Measurements from ENCODE around the gene TMIGD3.

DNA sequence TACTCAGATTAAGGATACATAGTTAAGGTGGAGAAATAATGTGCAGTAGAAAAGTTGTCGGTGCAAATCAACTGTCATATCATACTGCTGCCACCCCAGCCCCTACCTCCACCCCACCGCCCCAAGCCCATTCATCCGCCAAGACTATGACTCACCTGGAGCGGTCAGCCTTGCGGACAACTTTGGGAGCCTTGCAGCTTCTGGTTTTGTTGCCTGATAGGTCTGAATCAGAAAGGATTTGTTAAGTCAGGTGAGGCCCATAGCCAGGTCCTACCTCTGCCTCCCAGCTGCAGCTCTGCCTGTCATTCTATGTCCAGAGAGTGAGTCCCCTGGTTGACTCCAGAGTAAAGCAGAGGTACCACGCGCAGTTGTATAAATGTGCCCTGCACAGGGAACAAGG is 17.0 kb downstream of the TMIGD3 start:
- TF ChIP-seq POLR2A (IDR thresholded peaks at IDR 0.05): no peak
- TF ChIP-seq, protein P1, sequence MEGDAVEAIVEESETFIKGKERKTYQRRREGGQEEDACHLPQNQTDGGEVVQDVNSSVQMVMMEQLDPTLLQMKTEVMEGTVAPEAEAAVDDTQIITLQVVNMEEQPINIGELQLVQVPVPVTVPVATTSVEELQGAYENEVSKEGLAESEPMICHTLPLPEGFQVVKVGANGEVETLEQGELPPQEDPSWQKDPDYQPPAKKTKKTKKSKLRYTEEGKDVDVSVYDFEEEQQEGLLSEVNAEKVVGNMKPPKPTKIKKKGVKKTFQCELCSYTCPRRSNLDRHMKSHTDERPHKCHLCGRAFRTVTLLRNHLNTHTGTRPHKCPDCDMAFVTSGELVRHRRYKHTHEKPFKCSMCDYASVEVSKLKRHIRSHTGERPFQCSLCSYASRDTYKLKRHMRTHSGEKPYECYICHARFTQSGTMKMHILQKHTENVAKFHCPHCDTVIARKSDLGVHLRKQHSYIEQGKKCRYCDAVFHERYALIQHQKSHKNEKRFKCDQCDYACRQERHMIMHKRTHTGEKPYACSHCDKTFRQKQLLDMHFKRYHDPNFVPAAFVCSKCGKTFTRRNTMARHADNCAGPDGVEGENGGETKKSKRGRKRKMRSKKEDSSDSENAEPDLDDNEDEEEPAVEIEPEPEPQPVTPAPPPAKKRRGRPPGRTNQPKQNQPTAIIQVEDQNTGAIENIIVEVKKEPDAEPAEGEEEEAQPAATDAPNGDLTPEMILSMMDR (IDR thresholded peaks at IDR 0.05): no peak

Data from right lobe of liver (tissue), 4 donors.